Activated T-cell treated with anti-CD3 and anti-CD28 coated beads, Interleukin-2, amount 50 U/mL, for 24 hours (primary cell): Measurements from ENCODE around the gene MOAP1.
"Not testable (repeated sequence)": the region's sequence is repeated elsewhere in the genome, so short reads cannot be mapped to it uniquely, and the experiment has no call there.

ENCODE experiments used
- DNase-seq: peaks from one replicate; pipeline ENCODE4 v3.0.0-alpha.2; 2020
- H3K27ac Mint-ChIP-seq: 2 replicates; pipeline ENCODE4 v1.8.0; 2020; ENCODE audit warnings: mild to moderate bottlenecking, mixed read lengths
- H3K27me3 Mint-ChIP-seq: 2 replicates; pipeline ENCODE4 v1.8.0; 2020; ENCODE audit warnings: mixed read lengths
- H3K36me3 Mint-ChIP-seq: 2 replicates; pipeline ENCODE4 v1.8.0; 2020; ENCODE audit warnings: low read depth, mixed read lengths
- H3K4me1 Mint-ChIP-seq: 2 replicates; pipeline ENCODE4 v1.8.0; 2020; ENCODE audit warnings: low read depth, mixed read lengths
- H3K4me3 Mint-ChIP-seq: 2 replicates; pipeline ENCODE4 v1.8.0; 2020; ENCODE audit warnings: mild to moderate bottlenecking, moderate library complexity, mixed read lengths
- H3K9me3 Mint-ChIP-seq: 2 replicates; pipeline ENCODE4 v1.8.0; 2020; ENCODE audit warnings: mixed read lengths

Gene MOAP1

GRCh38 chr14:93146119-93146518, 38.6 kb downstream of the MOAP1 start:
- no peak for DNase-seq
- Mint-ChIP-seq H3K9me3 (no peaks in the 10 kb centered on the region), H3K4me3 (no peak overlapping the region), H3K36me3 (no peaks in the 10 kb centered on the region), H3K27ac (peak overlapping the region; percentile 83), H3K27me3 (no peaks in the 10 kb centered on the region), H3K4me1 (peaks cover 9% of the 10 kb centered on the region)

GRCh38 chr14:93142854-93143652, 41.6 kb downstream of the MOAP1 start:
- Mint-ChIP-seq H3K9me3 (no peaks in the 10 kb centered on the region), H3K4me1 (peaks cover 8% of the 10 kb centered on the region), H3K27ac (no peak overlapping the region), H3K4me3 (no peak overlapping the region), H3K27me3 (no peaks in the 10 kb centered on the region), H3K36me3 (no peaks in the 10 kb centered on the region)
- DNase-seq: no peak

DNA sequence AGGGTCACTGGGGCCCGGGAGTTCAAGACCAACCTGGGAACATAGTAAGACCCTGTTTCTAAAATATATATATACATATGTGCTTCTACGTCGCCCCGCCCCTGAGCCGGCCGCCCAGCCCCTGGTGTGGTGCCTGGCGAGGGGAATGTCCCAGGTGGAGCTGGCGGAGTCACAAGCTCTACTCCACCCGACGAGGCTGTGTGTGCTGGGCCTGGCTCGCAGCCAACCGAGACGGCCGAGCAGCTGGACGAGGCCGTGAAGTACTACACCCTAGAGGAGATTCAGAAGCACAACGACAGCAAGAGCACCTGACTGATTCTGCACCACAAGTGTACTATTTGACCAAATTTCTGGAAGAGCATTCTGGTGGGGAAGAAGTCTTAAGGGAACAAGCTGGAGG, 46.8 kb downstream of the MOAP1 start:
- Mint-ChIP-seq H3K36me3 (no peaks in the 10 kb centered on the region), H3K27ac (no peak overlapping the region), H3K9me3 (no peaks in the 10 kb centered on the region), H3K27me3 (no peaks in the 10 kb centered on the region), H3K4me1 (peaks cover 4% of the 10 kb centered on the region), H3K4me3 (no peak overlapping the region)
- no peak for DNase-seq

DNA sequence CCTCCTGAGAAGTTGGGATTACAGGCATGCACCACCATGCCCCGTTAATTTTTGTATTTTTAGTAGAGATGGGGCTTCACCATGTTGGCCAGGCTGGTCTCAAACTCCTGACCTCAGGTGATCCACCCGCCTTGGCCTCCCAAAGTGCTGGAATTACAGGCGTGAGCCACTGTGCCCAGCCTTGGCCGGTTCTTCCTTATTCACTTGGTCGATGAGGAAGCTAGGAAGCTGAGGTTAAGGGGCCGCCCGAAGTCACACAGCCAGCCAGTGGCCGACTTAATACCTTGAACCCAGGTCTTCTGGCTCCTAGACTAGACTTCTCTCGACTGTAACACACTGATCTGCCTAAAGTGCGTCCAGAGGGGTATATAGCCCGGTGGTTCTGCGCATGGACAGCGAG, 48.2 kb downstream of the MOAP1 start:
- DNase-seq, H3K27me3 Mint-ChIP-seq, H3K27ac Mint-ChIP-seq, H3K36me3 Mint-ChIP-seq, H3K4me3 Mint-ChIP-seq, H3K9me3 Mint-ChIP-seq, H3K4me1 Mint-ChIP-seq: not testable (repeated sequence)

DNA sequence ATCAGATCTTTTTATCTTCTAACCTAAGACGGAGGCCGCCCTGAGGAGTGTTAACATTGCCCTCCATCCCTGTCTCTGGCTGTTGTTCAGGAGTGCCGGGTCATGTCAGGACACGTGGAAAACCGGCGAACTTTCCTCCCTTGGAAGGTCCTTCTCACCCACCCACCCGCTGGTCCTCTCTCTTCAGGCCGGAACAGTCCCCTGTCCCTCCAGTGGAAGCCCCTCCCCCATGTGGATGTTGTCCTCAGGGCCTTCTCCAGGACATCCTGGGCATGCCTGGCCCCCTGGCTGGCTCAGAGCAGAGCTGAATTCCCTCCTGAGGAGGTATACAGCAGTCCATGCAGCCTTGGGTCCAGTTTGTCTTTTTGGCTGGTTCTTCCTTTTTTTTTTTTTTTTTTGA, 48.7 kb downstream of the MOAP1 start:
- Mint-ChIP-seq H3K27me3 (no peaks in the 10 kb centered on the region), H3K4me3 (no peak overlapping the region), H3K36me3 (no peaks in the 10 kb centered on the region), H3K27ac (no peak overlapping the region), H3K9me3 (no peaks in the 10 kb centered on the region), H3K4me1 (peaks cover 4% of the 10 kb centered on the region)
- no peak for DNase-seq

GRCh38 chr14:93135399-93135798, 49.3 kb downstream of the MOAP1 start:
- H3K36me3 Mint-ChIP-seq: no peaks in the 10 kb centered on the region
- no peaks in the 10 kb centered on the region for H3K9me3 Mint-ChIP-seq
- H3K27me3 Mint-ChIP-seq: no peaks in the 10 kb centered on the region
- no peak for DNase-seq
- peaks cover 4% of the 10 kb centered on the region for H3K4me1 Mint-ChIP-seq
- H3K27ac Mint-ChIP-seq: no peak overlapping the region
- H3K4me3 Mint-ChIP-seq: no peak overlapping the region

- Mint-ChIP-seq H3K4me1 (no peaks in the 10 kb centered on the region), H3K27ac (no peak overlapping the region), H3K9me3 (no peaks in the 10 kb centered on the region), H3K36me3 (no peaks in the 10 kb centered on the region), H3K27me3 (no peaks in the 10 kb centered on the region), H3K4me3 (no peak overlapping the region)
- DNase-seq: no peak
Observed at GRCh38 chr14:93133464-93133863, 51.2 kb downstream of the MOAP1 start.

GRCh38 chr14:93132472-93133065, 52.1 kb downstream of the MOAP1 start:
- Mint-ChIP-seq H3K27ac (no peak overlapping the region), H3K36me3 (no peaks in the 10 kb centered on the region), H3K27me3 (no peaks in the 10 kb centered on the region), H3K4me1 (no peaks in the 10 kb centered on the region), H3K4me3 (no peak overlapping the region), H3K9me3 (no peaks in the 10 kb centered on the region)
- DNase-seq: no peak
